SKM-1 treated with dmso at 0.1 percent for 144 hours (cell line): ENCODE results near the gene EFHB.
"Not testable (repeated sequence)": the region's sequence is repeated elsewhere in the genome, so short reads cannot be mapped to it uniquely, and the experiment has no call there.

ENCODE experiments used
- DNase-seq: peaks from one replicate; lab custom pipeline; 2025; ENCODE audit not compliant: unreplicated experiment; lab: John Stamatoyannopoulos, UW

EFHB gene

GRCh38 chr3:19934098-19934566 lies at the start of gene EFHB:
EFHB (minus strand) TSS chr3:19934217; CDS start chr3:19934018, 199 bp downstream.
- DNase-seq, result no peak

DNA sequence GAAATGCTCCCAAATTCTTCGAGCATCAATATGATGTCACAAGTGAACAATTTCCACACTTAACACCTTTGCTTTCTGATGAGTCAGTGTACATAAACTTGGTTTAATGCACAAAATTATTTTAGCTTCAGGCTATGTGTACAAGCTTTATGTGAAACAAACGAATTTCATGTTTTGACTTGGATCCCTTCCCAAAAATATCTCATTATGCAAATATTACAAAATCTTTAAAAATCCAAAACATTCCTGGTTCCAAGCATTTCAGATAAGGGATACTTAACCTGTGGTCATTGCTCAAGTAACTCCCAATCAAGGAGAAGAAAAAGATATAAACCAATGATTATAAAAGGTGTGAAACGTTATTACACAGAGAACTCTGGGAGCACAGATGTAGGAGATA lies 38.0 kb upstream of the EFHB start:
- no peak for DNase-seq

GRCh38 chr3:19970327-19970726 lies 36.3 kb upstream of the EFHB start:
- no peak for DNase-seq

DNA sequence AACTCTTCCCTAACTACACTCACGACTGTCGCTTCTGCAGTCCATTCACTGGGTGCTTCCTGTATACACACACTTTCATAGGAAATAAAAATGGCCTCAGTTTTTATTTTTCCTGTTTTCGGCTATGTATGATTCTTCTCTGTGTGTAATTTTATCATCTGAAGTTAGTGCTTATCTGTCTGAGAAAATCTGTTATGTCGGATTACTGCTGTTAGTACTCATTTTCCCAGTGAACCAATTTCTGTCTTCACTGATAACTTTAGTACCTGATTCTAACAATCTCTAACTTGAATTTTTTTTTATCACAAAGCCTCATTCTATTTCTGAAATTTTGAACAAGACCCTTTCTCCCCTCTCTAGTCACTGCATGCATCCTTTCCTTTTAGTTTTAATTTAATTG lies 33.8 kb upstream of the EFHB start:
- no peak for DNase-seq

DNA sequence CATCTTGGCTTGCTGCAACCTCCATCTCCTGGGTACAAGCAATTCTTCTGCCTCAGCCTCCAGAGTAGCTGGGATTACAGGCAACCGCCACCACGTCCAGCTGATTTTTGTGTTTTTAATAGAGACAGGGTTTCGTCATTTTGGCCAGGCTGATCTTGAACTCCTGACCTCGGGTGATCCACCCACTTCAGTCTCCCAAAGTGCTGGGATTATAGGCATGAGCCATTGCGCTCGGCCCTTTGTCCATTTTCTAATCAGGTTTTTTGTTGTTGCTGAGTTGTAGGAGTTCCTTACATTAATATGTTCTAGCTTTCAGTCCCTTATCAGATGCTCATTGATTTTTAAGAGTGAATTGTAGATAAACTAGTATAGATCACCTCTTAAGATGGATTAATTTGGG lies 33.2 kb upstream of the EFHB start:
- no peak for DNase-seq

DNA sequence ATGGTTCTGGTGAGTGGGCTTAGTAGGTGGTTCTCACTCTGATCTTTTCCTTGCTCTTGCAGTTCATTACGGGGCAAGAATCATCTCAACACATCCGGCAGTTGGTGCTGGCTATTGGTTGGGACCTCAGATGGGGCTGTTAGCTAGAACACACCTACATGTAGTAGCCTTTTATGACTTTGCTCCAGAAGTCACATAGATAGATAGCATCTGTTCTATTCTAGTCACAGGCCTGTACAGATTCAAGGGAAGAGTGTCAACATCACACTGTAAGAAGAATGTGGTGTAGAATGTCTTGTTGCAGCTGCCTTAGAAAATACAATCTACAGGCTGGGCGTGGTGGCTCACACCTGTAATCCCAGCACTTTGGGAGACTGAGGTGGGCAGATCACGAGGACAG lies 27.9 kb upstream of the EFHB start:
- DNase-seq, result no peak

- no peak for DNase-seq
Measured at GRCh38 chr3:19960696-19961095, 26.7 kb upstream of the EFHB start.

- DNase-seq, result no peak
Measured at GRCh38 chr3:19959505-19959904, 25.5 kb upstream of the EFHB start.

- DNase-seq, result not testable (repeated sequence)
Measured at GRCh38 chr3:19957354-19957753, 23.3 kb upstream of the EFHB start.

DNA sequence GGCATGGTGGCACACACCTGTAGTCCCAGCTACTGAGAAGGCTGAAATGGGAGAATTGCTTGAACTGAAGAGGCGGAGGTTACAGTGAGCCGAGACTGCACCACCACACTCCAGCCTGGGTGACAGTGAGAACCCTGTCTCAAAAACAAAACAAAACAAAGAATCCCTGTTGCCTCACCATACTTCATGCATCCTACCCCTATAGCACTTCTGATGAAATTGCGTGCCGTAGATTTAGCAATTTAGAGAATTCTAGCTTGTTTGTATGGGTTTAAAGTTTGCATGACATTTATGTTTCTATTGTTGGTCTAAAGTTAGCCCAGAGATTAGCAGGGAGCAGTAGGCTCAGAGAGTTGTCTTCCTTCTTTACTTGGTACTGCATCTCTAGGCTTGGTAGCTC lies 20.7 kb upstream of the EFHB start:
- no peak for DNase-seq

DNA sequence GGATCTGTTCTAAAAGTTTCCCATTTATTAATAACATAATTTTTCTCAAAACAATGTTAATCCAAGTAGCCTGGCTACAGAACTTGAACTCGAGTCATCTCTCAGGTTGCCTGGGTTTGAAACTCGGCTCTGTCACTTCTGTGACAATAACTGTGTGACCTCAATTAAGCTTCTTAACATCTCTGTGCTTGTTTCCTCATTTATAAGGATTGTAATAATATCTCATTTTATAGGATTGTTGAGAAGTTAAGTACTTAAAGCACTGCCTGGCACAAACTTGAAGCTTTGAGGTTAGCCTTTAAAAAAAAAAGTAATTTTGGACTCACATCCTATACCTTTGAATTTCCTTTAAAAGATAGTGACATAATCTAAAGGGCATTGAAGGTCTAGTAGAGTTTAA lies 16.3 kb upstream of the EFHB start:
- DNase-seq, result no peak

DNA sequence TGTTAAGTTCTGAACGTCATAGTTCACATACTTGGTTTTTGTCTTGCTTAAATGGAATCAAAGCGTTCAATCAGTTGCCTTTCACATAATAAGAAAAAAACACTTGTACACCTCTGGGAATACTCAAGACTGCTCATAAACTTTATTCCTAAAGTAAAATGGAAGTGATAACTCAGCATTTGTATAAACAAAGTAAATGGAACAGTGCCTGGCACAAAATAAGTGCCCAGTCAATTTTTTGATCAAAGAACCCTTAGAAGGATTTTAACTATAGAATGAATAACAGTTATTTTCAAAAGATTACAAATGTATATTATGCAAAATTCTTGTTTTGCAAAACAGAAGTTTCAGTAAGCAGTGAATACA lies 14.2 kb upstream of the EFHB start:
- DNase-seq, result no peak

DNA sequence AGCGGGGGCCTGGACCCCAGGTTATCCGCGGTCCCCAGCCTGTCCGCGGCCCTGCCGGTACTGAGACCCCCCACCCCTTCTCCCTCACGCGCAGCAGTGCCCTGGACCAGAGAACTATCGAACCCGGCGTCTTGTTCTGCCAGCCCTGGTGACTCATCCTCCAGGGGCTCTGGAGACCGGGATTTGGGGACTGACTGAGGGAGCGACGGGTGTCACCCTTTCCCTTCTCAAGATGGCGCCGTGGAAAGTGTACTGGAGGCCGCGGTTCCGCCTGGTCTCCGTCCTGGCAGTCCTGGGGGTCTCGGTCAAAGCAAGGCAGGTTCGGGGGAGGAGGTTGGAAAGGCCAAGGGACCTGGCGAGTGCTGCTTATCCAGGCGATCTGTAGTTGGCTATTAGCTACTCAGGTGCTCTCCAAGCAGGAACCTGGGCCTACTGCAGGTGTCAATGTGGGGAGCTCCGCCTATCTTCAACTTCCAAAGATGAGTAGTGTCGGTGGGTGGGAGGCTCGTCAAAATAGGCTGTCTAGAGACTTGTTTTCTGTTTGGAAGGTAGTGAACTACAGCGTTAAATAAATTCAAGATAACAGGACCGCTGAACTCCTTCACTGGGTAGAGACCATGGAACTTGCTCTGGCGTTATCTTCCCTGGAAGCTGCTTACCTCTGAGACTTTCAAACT lies 13.7 kb upstream of the EFHB start:
- no peak for DNase-seq

DNA sequence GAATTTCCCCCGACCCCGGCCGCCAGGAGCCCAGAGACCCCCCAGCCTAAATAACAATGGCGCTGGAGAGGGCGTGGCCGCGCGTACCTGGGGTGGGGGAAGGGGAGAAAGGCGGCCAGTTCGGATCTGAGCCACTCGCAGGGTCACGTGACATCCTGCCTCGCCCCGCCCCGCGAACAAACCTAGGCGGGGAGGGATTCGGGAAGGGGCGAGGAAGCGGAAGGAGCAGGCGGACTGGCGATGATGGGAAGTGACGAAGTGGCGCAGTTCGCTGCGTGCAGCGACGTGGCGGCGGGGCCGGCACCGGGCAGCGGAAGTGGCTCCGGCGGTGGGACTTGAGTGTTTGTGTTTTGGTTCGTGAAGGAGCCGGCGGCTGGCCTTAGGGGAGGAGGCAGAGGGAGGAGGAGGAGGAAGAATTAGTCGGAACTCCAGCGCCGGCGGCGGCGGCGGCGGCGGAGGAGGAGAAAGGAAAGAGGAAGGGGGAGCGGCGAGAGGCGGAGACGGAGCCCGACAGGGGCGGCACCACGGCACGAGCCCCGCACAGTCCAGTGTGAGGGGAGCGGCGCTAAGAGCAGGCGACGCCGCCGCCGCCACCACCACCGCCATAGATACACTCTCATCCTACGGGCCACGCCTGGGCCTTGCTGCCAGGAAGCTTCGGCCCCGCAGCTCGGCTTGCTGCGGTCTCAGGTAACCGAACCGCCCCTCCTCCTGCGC lies 13.0 kb upstream of the EFHB start, which contains the start of gene RAB5A:
RAB5A (plus strand) TSS at position 266 of the 717 bp plus-strand sequence. CDS start 3,802 bp downstream, outside the sequence.
- DNase-seq, result peak; percentile 99

DNA sequence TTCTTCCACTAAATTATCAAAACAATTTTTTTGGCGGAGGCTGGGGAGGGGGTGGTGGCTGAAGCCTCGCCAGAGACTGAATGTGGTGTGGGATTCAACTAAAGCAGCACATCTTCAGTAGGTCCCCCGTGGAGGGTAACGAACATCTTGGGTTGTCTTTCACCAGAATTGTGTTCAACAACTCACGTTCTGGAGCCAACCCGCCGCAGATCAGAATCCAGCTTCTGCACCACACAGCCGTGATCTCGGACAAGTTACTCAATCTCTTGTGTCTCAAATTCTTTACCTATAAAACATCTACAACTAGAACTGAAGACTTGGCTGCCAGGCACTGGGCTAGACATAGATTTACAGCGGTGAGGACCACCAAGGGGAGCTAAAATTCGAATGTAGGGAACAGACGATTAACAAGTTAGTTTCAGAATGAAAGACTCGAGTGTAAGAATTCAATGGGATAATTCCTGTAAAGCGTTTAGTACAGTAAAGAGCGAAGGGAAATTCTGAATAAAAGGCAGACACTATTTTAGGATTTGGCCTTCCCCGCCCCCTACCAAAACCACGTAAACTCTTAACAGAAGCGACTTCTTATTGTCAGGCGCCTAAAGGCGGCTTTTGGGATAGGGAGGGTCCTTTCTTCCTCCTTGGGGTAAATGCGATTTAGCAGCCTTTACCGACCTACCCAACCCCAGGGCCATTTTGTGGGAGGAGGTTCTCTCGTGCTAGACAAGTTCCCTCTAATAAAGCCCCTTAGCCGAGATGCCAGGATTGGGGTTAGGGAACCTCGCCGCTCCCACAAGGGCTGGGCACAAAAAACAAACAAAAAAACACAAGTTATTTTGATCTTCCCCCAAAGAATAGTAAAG lies 12.2 kb upstream of the EFHB start:
- no peak for DNase-seq

GRCh38 chr3:19945534-19945933 lies 11.5 kb upstream of the EFHB start:
- no peak for DNase-seq

- DNase-seq, result no peak
Measured at GRCh38 chr3:19940643-19941042, 6.6 kb upstream of the EFHB start.

DNA sequence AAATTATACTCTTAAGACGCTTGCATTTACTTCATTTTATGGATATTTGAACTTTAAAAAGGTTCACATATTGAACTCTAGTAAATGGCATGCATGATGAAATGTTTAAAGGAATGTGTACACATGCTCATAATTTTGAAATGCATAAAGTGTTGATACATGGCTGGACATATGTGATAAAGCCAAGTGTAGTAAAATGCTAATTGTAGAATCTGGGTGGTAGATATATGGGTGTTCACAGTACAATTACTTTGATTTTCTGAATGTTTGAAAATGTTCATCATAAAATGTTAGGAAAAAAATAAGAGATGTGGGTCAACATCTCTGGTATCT lies 4.2 kb upstream of the EFHB start:
- no peak for DNase-seq

DNA sequence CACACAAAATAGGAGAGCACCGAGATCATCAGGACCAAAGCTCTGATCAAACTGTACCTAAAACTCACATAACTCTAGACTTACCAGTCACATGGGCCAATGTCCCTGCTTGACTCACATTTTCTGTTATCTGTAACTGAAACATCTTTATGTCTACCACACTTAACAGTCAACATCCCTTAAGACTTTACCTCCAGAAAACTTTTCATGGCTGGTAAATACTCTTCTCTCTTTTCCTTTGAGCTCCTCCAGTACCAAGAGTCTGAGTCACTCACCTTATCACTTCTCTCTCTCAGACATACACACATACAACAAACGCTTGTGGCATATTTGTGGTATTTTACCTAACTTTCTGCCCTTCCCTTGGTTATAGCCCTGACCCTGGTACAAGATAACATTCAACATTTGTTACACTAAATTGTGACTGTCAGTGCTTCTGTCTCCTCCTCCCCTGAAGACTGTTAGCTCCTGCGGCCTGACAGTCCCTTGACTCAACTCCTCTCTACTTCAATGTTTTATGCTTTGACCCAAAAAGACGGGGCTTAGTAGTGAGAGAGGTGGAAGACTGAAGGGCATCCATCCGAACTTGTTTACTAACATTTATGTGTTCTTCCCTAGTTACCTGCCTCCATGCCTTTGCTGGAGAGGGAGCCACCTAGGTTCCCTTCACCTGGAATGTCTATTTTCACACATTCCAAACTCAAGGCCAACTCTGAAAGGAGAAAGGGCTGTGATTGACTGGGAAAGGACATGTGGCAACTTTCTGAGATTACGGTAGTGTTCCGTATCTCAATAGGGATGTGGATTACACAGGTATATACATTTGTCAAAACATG lies 3.7 kb upstream of the EFHB start:
- no peak for DNase-seq

DNA sequence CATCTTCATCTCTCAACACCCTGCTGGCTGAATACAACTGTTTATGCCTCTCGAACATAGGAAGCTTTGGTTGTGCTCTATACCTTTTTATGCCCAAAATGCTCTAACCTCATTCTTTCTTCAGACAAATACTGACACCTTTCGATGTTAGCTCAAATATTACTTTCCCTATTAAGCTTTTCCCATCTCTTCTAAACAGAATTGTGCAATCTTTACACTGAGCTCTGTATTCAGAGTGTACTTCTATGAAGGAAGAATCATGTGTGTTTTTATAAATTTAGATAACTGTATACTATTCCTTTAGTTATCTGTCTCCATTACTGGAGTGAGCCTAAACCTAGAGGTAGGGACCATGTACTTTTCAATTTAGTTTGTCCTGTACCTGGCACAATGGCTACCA lies 1.6 kb downstream of the EFHB start:
- no peak for DNase-seq

GRCh38 chr3:19931767-19932188 lies 2.2 kb downstream of the EFHB start:
- DNase-seq, result no peak
